HG02588 (cell line): Measurements from ENCODE around the gene PLCH1.

Experiments used
- ATAC-seq: cut with Tn5 transposase; IDR thresholded peaks from one replicate; pipeline ENCODE4 v1.9.1; 2021; ENCODE audit warnings: mild to moderate bottlenecking, moderate library complexity; ENCODE audit not compliant: unreplicated experiment

The PLCH1 gene

GRCh38 chr3:155553780-155554179 lies 191.1 kb downstream of the PLCH1 start:
- ATAC-seq = no peak

- ATAC-seq = no peak
Measured at GRCh38 chr3:155553326-155553725, 191.5 kb downstream of the PLCH1 start.

- ATAC-seq = no peak
Measured at GRCh38 chr3:155550391-155550790, 194.5 kb downstream of the PLCH1 start.

- ATAC-seq = peak; percentile 77
Measured at GRCh38 chr3:155549087-155549486, 195.8 kb downstream of the PLCH1 start.

- no peak for ATAC-seq
Measured at GRCh38 chr3:155548195-155548594, 196.7 kb downstream of the PLCH1 start.

- ATAC-seq = no peak
Measured at GRCh38 chr3:155535098-155535497, 209.8 kb downstream of the PLCH1 start.

GRCh38 chr3:155528579-155528978 lies 216.3 kb downstream of the PLCH1 start:
- ATAC-seq = no peak

- ATAC-seq = no peak
Measured at GRCh38 chr3:155525324-155525833, 219.5 kb downstream of the PLCH1 start.

- ATAC-seq = no peak
Measured at GRCh38 chr3:155520463-155520862, 224.4 kb downstream of the PLCH1 start.

- ATAC-seq = peak; percentile 53
Measured at GRCh38 chr3:155519078-155519477, 225.8 kb downstream of the PLCH1 start.

GRCh38 chr3:155517903-155518302 lies 227.0 kb downstream of the PLCH1 start:
- ATAC-seq = no peak

- no peak for ATAC-seq
Measured at GRCh38 chr3:155516439-155516838, 228.4 kb downstream of the PLCH1 start.

- no peak for ATAC-seq
Measured at GRCh38 chr3:155512867-155513261, 232.0 kb downstream of the PLCH1 start.

GRCh38 chr3:155512175-155512866 lies 232.6 kb downstream of the PLCH1 start:
- no peak for ATAC-seq

- no peak for ATAC-seq
Measured at GRCh38 chr3:155504682-155505081, 240.2 kb downstream of the PLCH1 start.

GRCh38 chr3:155502630-155503029 lies 242.2 kb downstream of the PLCH1 start:
- ATAC-seq = no peak

- ATAC-seq = no peak
Measured at GRCh38 chr3:155500194-155500818, 244.6 kb downstream of the PLCH1 start.

- no peak for ATAC-seq
Measured at GRCh38 chr3:155497930-155498647, 246.8 kb downstream of the PLCH1 start.

GRCh38 chr3:155496206-155496605 lies 248.7 kb downstream of the PLCH1 start:
- ATAC-seq = no peak

GRCh38 chr3:155495387-155495786 lies 249.5 kb downstream of the PLCH1 start:
- peak; percentile 71 for ATAC-seq

GRCh38 chr3:155494332-155494731 lies 250.5 kb downstream of the PLCH1 start:
- ATAC-seq = no peak

- no peak for ATAC-seq
Measured at GRCh38 chr3:155492841-155493240, 252.0 kb downstream of the PLCH1 start.
